T-helper 1 cell treated with Interleukin-12 subunit alpha and Interleukin-12 subunit beta and Interleukin-4 antibody, amounts not matched to agents 30 μg/mL and 1 μg/mL, for 36 hours (primary cell): ENCODE measurements around the gene CYP27A1.

Experiments used
- H3K27ac Mint-ChIP-seq: one replicate; pipeline ENCODE4 v1.8.0; 2021; ENCODE audit warnings: mild to moderate bottlenecking, mixed read lengths
- H3K27me3 Mint-ChIP-seq: one replicate; pipeline ENCODE4 v1.8.0; 2021; ENCODE audit warnings: low read depth, mixed read lengths
- H3K36me3 Mint-ChIP-seq: one replicate; pipeline ENCODE4 v1.8.0; 2021; ENCODE audit warnings: low read depth, mixed read lengths
- H3K4me1 Mint-ChIP-seq: one replicate; pipeline ENCODE4 v1.8.0; 2021; ENCODE audit warnings: low read depth, mixed read lengths
- H3K4me3 Mint-ChIP-seq: one replicate; pipeline ENCODE4 v1.8.0; 2021; ENCODE audit warnings: mild to moderate bottlenecking, moderate library complexity, mixed read lengths
- H3K9me3 Mint-ChIP-seq: one replicate; pipeline ENCODE4 v1.8.0; 2021; ENCODE audit warnings: mixed read lengths

The CYP27A1 gene

GRCh38 chr2:218849721-218850120 lies 67.8 kb downstream of the CYP27A1 start:
- no peaks in the 10 kb centered on the region for H3K9me3 Mint-ChIP-seq
- H3K27me3 Mint-ChIP-seq: peaks cover 31% of the 10 kb centered on the region
- H3K4me1 Mint-ChIP-seq: peaks cover 3% of the 10 kb centered on the region
- no peaks in the 10 kb centered on the region for H3K36me3 Mint-ChIP-seq
- no peak overlapping the region for H3K27ac Mint-ChIP-seq
- H3K4me3 Mint-ChIP-seq: no peak overlapping the region

- H3K27me3 Mint-ChIP-seq: peaks cover 41% of the 10 kb centered on the region
- H3K9me3 Mint-ChIP-seq: no peaks in the 10 kb centered on the region
- H3K36me3 Mint-ChIP-seq: no peaks in the 10 kb centered on the region
- H3K4me1 Mint-ChIP-seq: peaks cover 3% of the 10 kb centered on the region
- no peak overlapping the region for H3K4me3 Mint-ChIP-seq
- H3K27ac Mint-ChIP-seq: no peak overlapping the region
Measured at GRCh38 chr2:218850796-218851195, 68.8 kb downstream of the CYP27A1 start.

- Mint-ChIP-seq H3K9me3 (no peaks in the 10 kb centered on the region), H3K4me1 (peaks cover 5% of the 10 kb centered on the region), H3K27ac (no peak overlapping the region), H3K4me3 (no peak overlapping the region), H3K36me3 (no peaks in the 10 kb centered on the region), H3K27me3 (peaks cover 46% of the 10 kb centered on the region)
Measured at GRCh38 chr2:218851286-218851685, 69.3 kb downstream of the CYP27A1 start.

DNA sequence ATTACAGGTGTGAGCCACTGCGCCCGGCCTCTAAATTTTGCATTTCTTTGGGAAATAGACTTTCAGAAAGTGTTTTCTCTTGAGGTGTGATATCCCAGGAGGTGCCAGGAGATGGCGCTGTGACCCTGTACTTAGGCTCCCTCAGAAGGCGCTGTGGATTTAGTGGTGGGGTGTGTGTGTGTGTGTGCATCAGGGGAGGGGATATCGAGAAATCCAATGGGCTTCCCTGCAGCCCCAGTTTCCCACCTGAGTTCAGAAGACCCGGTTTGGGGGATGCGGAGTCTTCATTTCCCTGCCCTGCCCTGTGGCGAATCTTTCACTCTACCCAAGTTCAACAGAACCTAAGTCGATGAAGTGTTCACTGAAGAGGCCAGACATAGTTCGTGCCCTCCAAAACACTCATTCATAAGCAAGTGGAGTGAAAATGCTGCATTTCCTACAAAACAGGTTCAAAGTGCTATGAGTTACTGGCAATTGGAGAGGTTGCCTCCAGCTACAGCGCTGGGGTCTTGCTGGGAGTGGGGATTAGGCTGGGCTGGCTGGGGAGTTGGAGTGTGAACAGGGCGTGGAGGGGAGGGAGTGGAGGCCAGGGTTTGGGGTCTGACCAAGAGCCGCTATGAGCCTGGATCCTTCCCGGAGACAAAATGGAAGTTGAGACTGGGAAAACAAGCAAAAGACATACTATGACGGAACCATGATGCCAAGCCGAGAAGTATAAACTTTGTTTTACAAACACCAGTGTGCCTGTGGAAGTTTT lies 71.1 kb downstream of the CYP27A1 start:
- peaks cover 64% of the 10 kb centered on the region for H3K27me3 Mint-ChIP-seq
- no peaks in the 10 kb centered on the region for H3K36me3 Mint-ChIP-seq
- H3K4me3 Mint-ChIP-seq: no peak overlapping the region
- peaks cover 4% of the 10 kb centered on the region for H3K4me1 Mint-ChIP-seq
- H3K9me3 Mint-ChIP-seq: no peaks in the 10 kb centered on the region
- H3K27ac Mint-ChIP-seq: no peak overlapping the region

DNA sequence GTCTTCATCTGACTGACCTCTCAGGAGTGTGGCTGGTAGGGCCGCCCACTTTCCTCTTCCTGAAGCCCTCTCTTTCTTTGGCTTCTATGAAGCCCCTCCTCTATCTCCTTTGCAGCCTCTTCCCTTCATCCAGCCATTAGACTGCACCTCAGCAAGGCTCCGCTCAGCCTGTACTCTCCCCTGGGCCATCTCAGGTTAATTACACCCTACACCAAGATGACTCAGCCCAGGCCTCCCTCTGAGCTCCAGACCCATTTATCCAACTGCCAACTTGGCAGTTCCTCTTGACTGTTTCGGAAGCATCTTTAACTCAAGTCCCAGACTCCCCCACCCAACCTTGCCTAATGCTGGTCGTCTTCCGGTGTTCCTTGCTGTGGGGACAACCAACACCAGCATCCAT lies 71.8 kb downstream of the CYP27A1 start:
- Mint-ChIP-seq H3K27me3 (peaks cover 71% of the 10 kb centered on the region), H3K4me1 (peaks cover 4% of the 10 kb centered on the region), H3K27ac (no peak overlapping the region), H3K9me3 (no peaks in the 10 kb centered on the region), H3K36me3 (no peaks in the 10 kb centered on the region), H3K4me3 (no peak overlapping the region)

DNA sequence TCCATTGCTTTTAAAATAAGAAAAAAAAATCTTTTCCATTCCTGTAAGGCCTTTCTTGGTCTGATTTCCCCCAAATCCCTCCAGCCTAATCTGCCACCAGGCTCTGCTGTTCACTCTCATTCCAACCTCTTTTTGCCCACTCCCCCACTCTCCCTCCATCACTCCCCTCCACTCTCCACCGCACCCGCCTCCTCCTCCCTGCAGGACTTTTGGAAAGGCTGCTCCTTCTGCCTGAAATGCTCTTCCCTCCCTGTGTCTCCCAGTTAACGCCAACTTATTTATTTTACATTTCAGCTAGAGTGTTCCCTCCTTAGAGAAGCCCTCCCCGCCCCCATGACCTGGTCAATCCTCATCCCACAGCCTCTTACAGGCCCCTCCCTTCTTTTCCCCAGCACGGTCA lies 72.9 kb downstream of the CYP27A1 start:
- H3K36me3 Mint-ChIP-seq: no peaks in the 10 kb centered on the region
- no peak overlapping the region for H3K27ac Mint-ChIP-seq
- H3K9me3 Mint-ChIP-seq: no peaks in the 10 kb centered on the region
- peaks cover 4% of the 10 kb centered on the region for H3K4me1 Mint-ChIP-seq
- H3K27me3 Mint-ChIP-seq: peaks cover 77% of the 10 kb centered on the region
- no peak overlapping the region for H3K4me3 Mint-ChIP-seq

DNA sequence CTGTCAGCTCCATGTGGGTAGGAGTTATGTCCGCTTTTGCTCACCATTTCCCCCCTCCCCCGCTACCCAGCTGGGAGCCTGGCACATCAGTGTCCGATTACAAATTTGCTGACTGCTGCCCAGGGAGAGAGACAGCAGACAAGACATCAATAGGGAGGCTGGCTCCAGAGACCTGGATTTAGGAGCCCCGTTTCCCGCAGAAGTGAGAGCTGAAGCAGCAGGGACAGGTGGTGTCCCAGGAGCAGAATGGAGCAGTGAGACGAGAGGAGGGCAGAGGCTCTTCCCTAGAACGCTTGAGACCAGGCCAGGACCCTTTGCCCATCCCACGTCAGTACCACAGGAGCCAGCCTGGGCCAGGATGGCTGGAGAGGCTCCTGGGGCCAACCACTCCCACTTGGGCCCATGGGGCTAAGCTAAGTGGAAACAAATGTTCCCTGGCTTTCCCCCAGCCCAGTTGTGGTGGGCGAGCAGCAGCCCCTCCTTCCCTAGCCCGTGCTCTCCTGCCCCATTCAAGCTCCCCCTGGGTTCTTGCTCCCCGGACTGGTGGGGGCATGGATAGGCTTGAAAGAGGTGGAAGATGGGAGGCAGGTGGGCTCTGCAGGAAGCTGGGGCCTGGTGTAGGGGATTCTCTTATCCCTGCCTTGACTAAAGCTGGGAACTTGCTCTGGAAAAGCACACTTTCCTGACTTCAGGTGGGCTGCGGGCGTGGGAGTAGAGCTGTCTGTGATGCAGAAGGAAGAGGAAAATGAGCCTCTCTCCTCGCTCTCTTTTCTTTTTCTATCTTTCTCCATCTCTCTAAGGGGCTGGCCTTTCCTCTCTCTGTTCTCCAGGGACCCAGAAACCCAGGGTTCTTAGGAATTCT lies 73.6 kb downstream of the CYP27A1 start:
- no peaks in the 10 kb centered on the region for H3K9me3 Mint-ChIP-seq
- no peak overlapping the region for H3K27ac Mint-ChIP-seq
- H3K4me1 Mint-ChIP-seq: peaks cover 9% of the 10 kb centered on the region
- no peak overlapping the region for H3K4me3 Mint-ChIP-seq
- no peaks in the 10 kb centered on the region for H3K36me3 Mint-ChIP-seq
- H3K27me3 Mint-ChIP-seq: peaks cover 83% of the 10 kb centered on the region

GRCh38 chr2:218856167-218856895 lies 74.4 kb downstream of the CYP27A1 start:
- no peak overlapping the region for H3K4me3 Mint-ChIP-seq
- peaks cover 84% of the 10 kb centered on the region for H3K27me3 Mint-ChIP-seq
- no peaks in the 10 kb centered on the region for H3K9me3 Mint-ChIP-seq
- H3K36me3 Mint-ChIP-seq: no peaks in the 10 kb centered on the region
- no peak overlapping the region for H3K27ac Mint-ChIP-seq
- peaks cover 11% of the 10 kb centered on the region for H3K4me1 Mint-ChIP-seq

- Mint-ChIP-seq H3K36me3 (no peaks in the 10 kb centered on the region), H3K27me3 (peaks cover 88% of the 10 kb centered on the region), H3K4me3 (no peak overlapping the region), H3K9me3 (no peaks in the 10 kb centered on the region), H3K4me1 (peaks cover 11% of the 10 kb centered on the region), H3K27ac (no peak overlapping the region)
Measured at GRCh38 chr2:218856896-218857243, 74.9 kb downstream of the CYP27A1 start.

DNA sequence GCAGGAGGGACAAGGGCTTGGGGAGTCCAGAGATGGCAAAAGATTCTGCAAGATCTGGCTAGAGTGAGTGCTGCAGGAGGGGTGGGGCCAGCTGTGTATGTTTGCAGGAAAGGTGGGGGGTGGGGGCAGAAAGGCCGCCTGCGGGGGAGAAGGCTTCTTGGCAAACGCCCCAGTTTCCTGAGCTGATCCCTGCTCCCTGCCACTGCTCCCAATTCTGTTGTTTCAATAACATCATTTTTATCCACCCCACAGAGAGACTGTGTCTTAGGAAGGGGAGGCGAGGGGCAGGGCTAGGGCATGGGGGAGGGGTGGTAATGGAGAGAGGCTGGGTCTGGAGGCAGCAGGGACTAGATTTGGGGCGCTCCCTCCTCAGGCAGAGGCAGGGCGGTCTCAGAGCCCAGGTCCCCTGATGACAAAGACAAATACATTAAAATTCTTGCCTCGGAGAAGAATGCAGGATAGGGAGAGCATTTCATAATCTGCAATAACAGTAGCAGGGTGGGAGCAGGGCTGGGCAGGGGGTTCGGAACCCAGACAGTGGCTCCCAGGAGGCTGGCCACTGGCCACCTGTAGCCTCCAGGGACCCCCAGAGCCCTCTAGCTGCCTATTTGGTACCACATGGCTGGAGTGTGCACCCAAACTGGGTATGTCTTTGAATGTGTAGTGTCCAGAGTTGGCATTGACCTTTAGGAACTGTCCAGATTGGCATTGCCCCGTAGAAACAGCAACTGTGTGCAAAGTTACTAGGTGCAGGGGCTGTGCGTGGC lies 75.6 kb downstream of the CYP27A1 start:
- Mint-ChIP-seq H3K9me3 (no peaks in the 10 kb centered on the region), H3K4me1 (peaks cover 11% of the 10 kb centered on the region)

GRCh38 chr2:218858138-218858445 lies 76.1 kb downstream of the CYP27A1 start:
- Mint-ChIP-seq H3K4me1 (peaks cover 11% of the 10 kb centered on the region), H3K9me3 (no peaks in the 10 kb centered on the region), H3K36me3 (no peaks in the 10 kb centered on the region), H3K27ac (no peak overlapping the region), H3K4me3 (no peak overlapping the region), H3K27me3 (peaks cover 88% of the 10 kb centered on the region)

More for the DNA sequence above, 75.6 kb downstream of the CYP27A1 start:
- peaks cover 89% of the 10 kb centered on the region for H3K27me3 Mint-ChIP-seq
- H3K36me3 Mint-ChIP-seq: no peaks in the 10 kb centered on the region
- no peak overlapping the region for H3K27ac Mint-ChIP-seq
- H3K4me3 Mint-ChIP-seq: no peak overlapping the region

DNA sequence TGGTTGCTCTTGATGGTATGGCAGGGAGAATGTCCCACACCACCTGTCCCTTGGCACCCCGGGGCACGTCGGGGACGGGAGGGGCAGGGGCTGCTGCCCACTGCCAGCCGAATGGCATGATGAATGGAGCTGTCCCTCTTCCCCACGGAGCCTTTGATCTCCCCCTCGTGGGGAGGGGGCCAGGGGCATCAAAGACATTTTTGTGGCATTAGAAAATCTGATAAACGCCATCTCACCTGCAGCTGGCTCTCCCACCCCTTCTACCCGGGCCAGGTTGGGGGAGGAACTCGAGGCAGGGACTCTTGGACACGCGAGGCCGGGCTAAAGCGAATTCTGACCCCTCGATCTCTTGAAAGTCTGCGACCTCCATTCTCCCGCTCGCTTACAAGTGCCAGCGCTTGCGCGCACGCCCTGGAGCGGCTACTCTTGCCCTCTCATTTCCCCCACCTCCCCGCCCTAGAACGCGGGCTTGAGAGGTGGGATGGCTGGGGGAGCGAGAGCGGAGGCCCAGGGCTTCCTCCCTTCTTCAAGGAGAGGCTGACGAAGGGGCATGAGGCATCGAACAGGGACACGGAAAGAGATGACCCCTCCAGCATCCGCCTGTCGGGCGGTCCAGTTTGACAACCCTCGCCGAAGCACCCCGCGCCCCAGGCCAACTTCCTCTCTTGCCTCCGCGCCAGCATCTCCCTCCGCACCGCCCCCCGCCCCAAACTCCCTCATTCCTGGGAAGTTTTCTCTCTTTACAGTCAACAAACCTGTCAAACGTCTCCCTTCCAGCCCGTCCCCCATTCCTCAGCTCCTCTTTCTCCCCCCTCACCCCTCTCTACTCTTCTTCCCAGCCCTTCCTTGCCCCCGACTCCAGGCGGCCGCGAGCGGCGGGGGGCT lies 77.0 kb downstream of the CYP27A1 start:
- no peak overlapping the region for H3K4me3 Mint-ChIP-seq
- peaks cover 11% of the 10 kb centered on the region for H3K4me1 Mint-ChIP-seq
- H3K9me3 Mint-ChIP-seq: no peaks in the 10 kb centered on the region
- no peaks in the 10 kb centered on the region for H3K36me3 Mint-ChIP-seq
- H3K27ac Mint-ChIP-seq: no peak overlapping the region
- peaks cover 88% of the 10 kb centered on the region for H3K27me3 Mint-ChIP-seq

GRCh38 chr2:218859556-218859987 lies 77.6 kb downstream of the CYP27A1 start, which contains the start of gene WNT6:
TSS of gene WNT6 (plus strand) at chr2:218859805. CDS start at chr2:218860038, 233 bp downstream.
- Mint-ChIP-seq H3K27ac (no peak within 1 kb of the TSS), H3K27me3 (peaks cover 85% of the 10 kb centered on the region), H3K4me3 (no peak within 1 kb of the TSS)

More at GRCh38 chr2:218859556-218859987, 77.6 kb downstream of the CYP27A1 start, which contains the start of gene WNT6:
- Mint-ChIP-seq H3K36me3 (no peaks in the 10 kb centered on the region), H3K4me1 (peaks cover 11% of the 10 kb centered on the region), H3K9me3 (no peaks in the 10 kb centered on the region)
